Heart left ventricle (tissue), 13 donors: ENCODE results near the gene PHKA2.

Experiments
- CTCF ChIP-seq, 12 donors: fragments of 200-600 bp; sonication (generic) in 4 of 12; IDR thresholded peaks; one replicate each; pipeline versions ENCODE4 v1.5.0 to v1.8.0; 2018 to 2022; ENCODE audit warnings: antibody characterized with exemption in 12 of 12, mild to moderate bottlenecking in 5 of 12
- POLR2A ChIP-seq, 2 donors: fragments of 450-650 bp; IDR thresholded peaks; one replicate each; pipeline ENCODE4 v1.6.1; 2017; ENCODE audit warnings: antibody characterized with exemption in 2 of 2, mild to moderate bottlenecking in 2 of 2, moderate library complexity in 2 of 2
- donor health status: ischemic (EF 13 %, LVEDD 7.1; RV severe dilation, severe dysfunction).
- donor health status: DM: no; HTN: yes; CAD: no.
- donor health status: DM: no; HTN: no; CAD: no.
- donor health status: ischemic (EF 25% LVEDD 6.9; RV normal size, moderate dysfunction).
- donor health status: ischemic (EF 25% LVEDD 5.7; RV mildly dilated, moderate dysfunction).
- donor health status: ischemic (EF 35%, LVEDD 5.7; RV mildly dilated, moderate dysfunction).
- donor health status: nonischemic (EF 11% LVEDD 7.7; RV severe dilation, severe dysfunction).
- donor health status: DM: yes; HTN: yes; CAD: no.
- donor health status: PGD.
- donor health status: ischemic (EF 29% LVEDD 5.4; RV normal size, mild dysfunction).
- donor health status: nonischemic (EF 23%, LVEDD 6.1; RV moderate dilation, normal function).

GRCh38 chrX:18887825-18888212 is 96.1 kb downstream of the PHKA2 start:
- TF ChIP-seq CTCF (IDR thresholded peaks at IDR 0.05) (no peak), POLR2A (IDR thresholded peaks at IDR 0.05) (no peak)
